CD8-positive, alpha-beta memory T cell (primary cell): ENCODE data around the gene CLCN7. TPM values are rescaled to one million over a fixed set of nuclear protein-coding genes. Genes with fewer than 3 reads are reported as not detected.

Experiments
- CTCF ChIA-PET: fragments of 350-600 bp; sonication (Branson Sonifier 250); formaldehyde crosslinking; loops from one replicate; lab custom pipeline; 2021; ENCODE audit warnings: antibody characterized with exemption; lab: Charles Lee
- POLR2A ChIA-PET: fragments of 350-600 bp; sonication (Branson Sonifier 250); formaldehyde crosslinking; loops from one replicate; lab custom pipeline; 2021; ENCODE audit warnings: antibody characterized with exemption; lab: Charles Lee
- DNase-seq, 5 donors: peaks; one replicate each; pipeline versions ENCODE4 v3.0.0 to v3.0.0-alpha.2; 2020 to 2022; ENCODE audit warnings: mixed read lengths in 1 of 5
- H3K27ac ChIP-seq: one replicate; pipeline ENCODE4 v1.7.0; 2013; ENCODE audit warnings: low read depth, mild to moderate bottlenecking, low read length, moderate library complexity
- H3K27me3 ChIP-seq: 2 replicates; pipeline ENCODE4 v1.7.0; 2013; ENCODE audit warnings: low read length, mild to moderate bottlenecking; ENCODE audit not compliant: insufficient read depth, poor library complexity, severe bottlenecking
- H3K36me3 ChIP-seq: 2 replicates; pipeline ENCODE4 v1.7.0; 2013; ENCODE audit warnings: mild to moderate bottlenecking, low read length, moderate library complexity; ENCODE audit not compliant: insufficient read depth
- H3K4me1 ChIP-seq: 2 replicates; pipeline ENCODE4 v1.7.0; 2013; ENCODE audit warnings: mild to moderate bottlenecking, low read length, moderate library complexity; ENCODE audit not compliant: insufficient read depth
- H3K4me3 ChIP-seq: 2 replicates; pipeline ENCODE4 v1.7.0; 2013; ENCODE audit warnings: mild to moderate bottlenecking, low read length
- H3K9me3 ChIP-seq: 2 replicates; pipeline ENCODE4 v1.7.0; 2013; ENCODE audit warnings: mild to moderate bottlenecking, low read length
- H3K27ac Mint-ChIP-seq, 8 donors: one replicate each; pipeline ENCODE4 v1.8.0; 2020 to 2021; ENCODE audit warnings: mixed read lengths in 8 of 8, mild to moderate bottlenecking in 6 of 8, inconsistent platforms in 3 of 8, moderate library complexity in 3 of 8
- H3K27me3 Mint-ChIP-seq, 2 donors: one replicate each; pipeline ENCODE4 v1.8.0; 2020 to 2021; ENCODE audit warnings: mixed read lengths in 2 of 2, mild to moderate bottlenecking in 1 of 2, moderate library complexity in 1 of 2
- H3K36me3 Mint-ChIP-seq, 3 donors: one replicate each; pipeline ENCODE4 v1.8.0; 2020 to 2021; ENCODE audit warnings: mixed read lengths in 3 of 3, inconsistent platforms in 1 of 3, mild to moderate bottlenecking in 1 of 3
- H3K4me1 Mint-ChIP-seq, 3 donors: one replicate each; pipeline ENCODE4 v1.8.0; 2020 to 2021; ENCODE audit warnings: mixed read lengths in 3 of 3, inconsistent platforms in 1 of 3, mild to moderate bottlenecking in 1 of 3
- H3K4me3 Mint-ChIP-seq, 7 donors: one replicate each; pipeline ENCODE4 v1.8.0; 2020 to 2021; ENCODE audit warnings: mixed read lengths in 7 of 7, mild to moderate bottlenecking in 6 of 7, moderate library complexity in 4 of 7, inconsistent platforms in 2 of 7
- H3K9me3 Mint-ChIP-seq, 5 donors: one replicate each; pipeline ENCODE4 v1.8.0; 2020 to 2022; ENCODE audit warnings: mixed read lengths in 5 of 5, mild to moderate bottlenecking in 3 of 5, moderate library complexity in 2 of 5, inconsistent platforms in 1 of 5
- polyA plus RNA-seq: library from polyadenylated mRNA; unstranded; fragments of 300-500 nt; fragmentation: Illumina TruSeq; gene quantifications from one replicate; pipeline ENCODE4 v1.2.3, GENCODE V29; 2021
- total RNA-seq, 2 experiments: library from RNA; stranded (reverse); gene quantifications; one replicate each; pipeline ENCODE4 v1.2.3, GENCODE V29; 2021

CLCN7 gene
- total and polyA plus RNA-seq, 3 experiments from 2014 or later = 29.3 to 59.1 (median 52.8) TPM

DNA sequence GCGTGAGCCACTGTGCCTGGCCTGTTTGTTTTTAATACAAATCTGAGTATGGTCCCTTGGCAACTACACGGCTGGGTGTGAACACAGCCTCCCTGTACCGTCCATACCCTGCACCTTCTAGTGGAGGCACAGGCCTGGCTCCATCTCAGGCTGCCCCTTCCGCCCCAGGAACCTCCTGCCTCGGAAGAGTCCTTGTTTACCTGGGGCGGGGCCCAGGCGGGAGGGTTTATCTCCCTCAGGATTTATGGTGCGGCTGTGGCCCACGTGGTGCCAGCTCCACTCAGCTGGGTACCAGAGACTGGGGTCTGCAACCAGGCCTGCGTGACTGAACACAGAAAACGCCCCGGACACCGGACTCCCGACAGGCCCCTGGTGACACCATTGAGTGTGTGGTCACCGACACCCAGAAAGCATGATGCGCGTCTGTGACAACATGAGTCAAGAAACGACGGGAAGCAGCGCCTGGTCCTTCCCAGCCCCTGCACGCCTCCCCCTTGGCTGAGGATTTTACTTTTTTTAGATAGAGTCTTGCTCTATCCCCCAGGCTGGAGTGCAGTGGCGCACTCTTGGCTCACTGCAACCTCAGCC is 79.3 kb downstream of the CLCN7 start:
- H3K27me3 Mint-ChIP-seq = peaks cover 0 to 4% of the 10 kb centered on the region in 2 donors
- peaks cover 0 to 64% (median 2%) of the 10 kb centered on the region in 3 donors for H3K36me3 Mint-ChIP-seq
- no peak overlapping the region for H3K4me3 ChIP-seq
- H3K4me1 ChIP-seq = no peaks in the 10 kb centered on the region
- peaks cover 26% of the 10 kb centered on the region for H3K36me3 ChIP-seq
- H3K9me3 Mint-ChIP-seq = no peaks in the 10 kb centered on the region
- no peak overlapping the region for H3K27ac Mint-ChIP-seq
- H3K4me1 Mint-ChIP-seq = no peaks in the 10 kb centered on the region
- no peaks in the 10 kb centered on the region for H3K9me3 ChIP-seq
- H3K4me3 Mint-ChIP-seq = no peak overlapping the region
- ChIA-PET POLR2A (no interaction called here), CTCF (interaction anchor here (0.6 kb wide), 1 partner anchor 26 kb away, joined by 3 read pairs; no protein-coding TSS in a partner anchor)
- DNase-seq = no peak
- no peaks in the 10 kb centered on the region for H3K27me3 ChIP-seq
- no peak overlapping the region for H3K27ac ChIP-seq

Other genes starting within 250 kb of the CLCN7 start
- not detected for gene TPSG1, start 249.8 kb downstream of the CLCN7 start, total RNA-seq
- gene TPSG1, start 249.8 kb downstream of the CLCN7 start, polyA plus RNA-seq = not detected
- gene TPSB2, start 244.8 kb downstream of the CLCN7 start, total RNA-seq = not detected
- not detected for gene TPSB2, start 244.8 kb downstream of the CLCN7 start, polyA plus RNA-seq
- gene TPSAB1, start 234.3 kb downstream of the CLCN7 start, total RNA-seq = not detected
- gene TPSAB1, start 234.3 kb downstream of the CLCN7 start, polyA plus RNA-seq = not detected
- not detected for gene TPSD1, start 219.0 kb downstream of the CLCN7 start, total RNA-seq
- gene TPSD1, start 219.0 kb downstream of the CLCN7 start, polyA plus RNA-seq = not detected
- gene UBE2I, start 165.4 kb downstream of the CLCN7 start, total RNA-seq = 100 to 1,000 TPM; 238 to 257 TPM
- gene UBE2I, start 165.4 kb downstream of the CLCN7 start, polyA plus RNA-seq = 101 TPM
- 1 to 10 TPM; 7.2 to 7.5 TPM for gene BAIAP3, start 141.4 kb downstream of the CLCN7 start, total RNA-seq
- gene BAIAP3, start 141.4 kb downstream of the CLCN7 start, polyA plus RNA-seq = 8.3 TPM
- gene TSR3, start 123.2 kb downstream of the CLCN7 start, total RNA-seq = 100 to 1,000 TPM in 1 of 2 experiments, 10 to 100 TPM in 1; 91.8 to 102 TPM
- 109 TPM for gene TSR3, start 123.2 kb downstream of the CLCN7 start, polyA plus RNA-seq
- gene GNPTG, start 123.1 kb downstream of the CLCN7 start, total RNA-seq = 10 to 100 TPM; 32.3 to 34.4 TPM
- 63.3 TPM for gene GNPTG, start 123.1 kb downstream of the CLCN7 start, polyA plus RNA-seq
- gene UNKL, start 60.3 kb downstream of the CLCN7 start, total RNA-seq = 10 to 100 TPM; 32.9 to 38.0 TPM
- gene UNKL, start 60.3 kb downstream of the CLCN7 start, polyA plus RNA-seq = 8.1 TPM
- 10 to 100 TPM; 27.0 to 27.2 TPM for gene UQCC4, start 54.3 kb downstream of the CLCN7 start, total RNA-seq
- gene UQCC4, start 54.3 kb downstream of the CLCN7 start, polyA plus RNA-seq = 33.7 TPM
- under 1 TPM; 0.33 to 0.48 TPM for gene PERCC1, start 44.0 kb downstream of the CLCN7 start, total RNA-seq
- not detected for gene PERCC1, start 44.0 kb downstream of the CLCN7 start, polyA plus RNA-seq
- gene CCDC154, start 30.5 kb downstream of the CLCN7 start, total RNA-seq = 1 to 10 TPM; 2.3 to 2.8 TPM
- not detected for gene CCDC154, start 30.5 kb downstream of the CLCN7 start, polyA plus RNA-seq
- not detected for gene PTX4, start 13.9 kb upstream of the CLCN7 start, total RNA-seq
- gene PTX4, start 13.9 kb upstream of the CLCN7 start, polyA plus RNA-seq = not detected
- 10 to 100 TPM; 84.7 to 84.9 TPM for gene TELO2, start 18.3 kb upstream of the CLCN7 start, total RNA-seq
- gene TELO2, start 18.3 kb upstream of the CLCN7 start, polyA plus RNA-seq = 14.0 TPM
- gene TMEM204, start 58.6 kb upstream of the CLCN7 start, total RNA-seq = 10 to 100 TPM; 27.1 to 30.9 TPM
- gene TMEM204, start 58.6 kb upstream of the CLCN7 start, polyA plus RNA-seq = 68.4 TPM
- 1 to 10 TPM; 6.1 to 8.4 TPM for gene IFT140, start 137.0 kb upstream of the CLCN7 start, total RNA-seq
- gene IFT140, start 137.0 kb upstream of the CLCN7 start, polyA plus RNA-seq = 5.5 TPM
- 10 to 100 TPM; 22.1 to 24.3 TPM for gene CRAMP1, start 137.3 kb upstream of the CLCN7 start, total RNA-seq
- 3.0 TPM for gene CRAMP1, start 137.3 kb upstream of the CLCN7 start, polyA plus RNA-seq
- 100 to 1,000 TPM; 106 TPM for gene JPT2, start 203.3 kb upstream of the CLCN7 start, total RNA-seq
- gene JPT2, start 203.3 kb upstream of the CLCN7 start, polyA plus RNA-seq = 12.5 TPM
- gene MAPK8IP3, start 231.2 kb upstream of the CLCN7 start, total RNA-seq = 10 to 100 TPM; 57.1 to 63.2 TPM
- gene MAPK8IP3, start 231.2 kb upstream of the CLCN7 start, polyA plus RNA-seq = 2.3 TPM